IMR-90 (cell line): ENCODE measurements around the gene MCL1. TPM values are rescaled to one million over a fixed set of nuclear protein-coding genes. Genes with fewer than 3 reads are reported as not detected.

Experiments
- ATAC-seq: fragments of 200-7000 bp; cut with Tn5 transposase; 2 replicates; pipeline ENCODE4 v1.9.1; 2020; ENCODE audit warnings: low read depth, mild to moderate bottlenecking, moderate library complexity
- BruUV-seq: library from RNA; stranded (reverse); fragments of 400-500 nt; replicated peaks from 2 replicates; lab custom pipeline; 2021; lab: Mats Ljungman, UMichigan
- CTCF ChIA-PET: fragments of 300-600 bp; formaldehyde crosslinking; extraction: SDS; loops from one replicate; lab custom pipeline; 2021; ENCODE audit warnings: antibody characterized with exemption; lab: Yijun Ruan, JAX
- POLR2A ChIA-PET: fragments of 300-600 bp; sonication (Branson Sonifier 250); formaldehyde crosslinking; loops from one replicate; lab custom pipeline; 2022; ENCODE audit warnings: antibody characterized with exemption; ENCODE audit not compliant: unreplicated experiment; lab: Charles Lee
- DNase-seq: peaks from one replicate; pipeline ENCODE4 v3.0.0; 2013
- H2AFZ ChIP-seq: replicated peaks from 2 replicates; pipeline ENCODE3; 2013; ENCODE audit warnings: low read length, mild to moderate bottlenecking; ENCODE audit not compliant: poor library complexity
- H2AK5ac ChIP-seq: 2 replicates; pipeline ENCODE4 v1.6.1; 2013; ENCODE audit warnings: low read depth, low read length, inconsistent platforms
- H2AK9ac ChIP-seq: replicated peaks from 2 replicates; pipeline ENCODE3; 2013; ENCODE audit warnings: mild to moderate bottlenecking, low read depth, low read length, moderate library complexity; ENCODE audit not compliant: poor library complexity
- H2BK120ac ChIP-seq: 2 replicates; pipeline ENCODE4 v1.6.1; 2013; ENCODE audit warnings: low read depth, low read length, inconsistent platforms
- H2BK15ac ChIP-seq: 3 replicates; pipeline ENCODE4 v1.6.1; 2013; ENCODE audit warnings: low read depth, low read length, inconsistent platforms
- H2BK20ac ChIP-seq: 2 replicates; pipeline ENCODE4 v1.6.1; 2013; ENCODE audit warnings: low read depth, mild to moderate bottlenecking, inconsistent platforms, low read length, moderate library complexity
- H2BK5ac ChIP-seq: 2 replicates; pipeline ENCODE4 v1.6.1; 2013; ENCODE audit warnings: mild to moderate bottlenecking, low read depth, low read length, inconsistent platforms; ENCODE audit not compliant: poor library complexity, severe bottlenecking
- H3K14ac ChIP-seq: replicated peaks from 2 replicates; pipeline ENCODE4 v1.6.1; 2013; ENCODE audit warnings: low read depth, low read length, inconsistent platforms
- H3K18ac ChIP-seq: 2 replicates; pipeline ENCODE4 v1.6.1; 2013; ENCODE audit warnings: low read depth, low read length, control low read depth
- H3K23ac ChIP-seq: 2 replicates; pipeline ENCODE4 v1.6.1; 2013; ENCODE audit warnings: low read depth, low read length, inconsistent platforms
- H3K27ac ChIP-seq: 2 replicates; pipeline ENCODE4 v1.5.1; 2013; ENCODE audit warnings: mild to moderate bottlenecking, control low read depth, low read length; ENCODE audit not compliant: insufficient read depth
- H3K27me3 ChIP-seq: 2 replicates; pipeline ENCODE4 v1.6.1; 2013; ENCODE audit warnings: low read length; ENCODE audit not compliant: control insufficient read depth, insufficient read depth
- H3K36me3 ChIP-seq: 2 replicates; pipeline ENCODE4 v1.6.1; 2013; ENCODE audit warnings: low read length, mixed read lengths; ENCODE audit not compliant: control insufficient read depth, insufficient read depth
- H3K4ac ChIP-seq: 2 replicates; pipeline ENCODE4 v1.6.1; 2013; ENCODE audit warnings: low read depth, low read length, inconsistent platforms
- H3K4me1 ChIP-seq: 2 replicates; pipeline ENCODE4 v1.6.1; 2013; ENCODE audit warnings: low read length, mixed read lengths; ENCODE audit not compliant: control insufficient read depth, insufficient read depth
- H3K4me2 ChIP-seq: 2 replicates; pipeline ENCODE4 v1.6.1; 2013; ENCODE audit warnings: low read depth, mild to moderate bottlenecking, control low read depth, low read length, moderate library complexity
- H3K4me3 ChIP-seq: 2 replicates; pipeline ENCODE4 v1.5.1; 2013; ENCODE audit warnings: low read depth, mild to moderate bottlenecking, control low read depth, low read length, moderate library complexity; ENCODE audit not compliant: insufficient read depth
- H3K56ac ChIP-seq: 2 replicates; pipeline ENCODE4 v1.6.1; 2013; ENCODE audit warnings: low read length, inconsistent platforms; ENCODE audit not compliant: insufficient read depth; ENCODE audit errors: extremely low read depth
- H3K79me1 ChIP-seq, 2 experiments: 2 replicates each; pipeline ENCODE4 v1.6.1; 2013; ENCODE audit warnings: low read length in 2 of 2, inconsistent platforms in 1 of 2, low read depth in 1 of 2
- H3K9ac ChIP-seq: 2 replicates; pipeline ENCODE4 v1.6.1; 2013; ENCODE audit warnings: low read depth, low read length, control low read depth
- H3K9me1 ChIP-seq: 2 replicates; pipeline ENCODE4 v1.6.1; 2013; ENCODE audit warnings: low read length, inconsistent platforms; ENCODE audit not compliant: insufficient read depth
- H3K9me3 ChIP-seq: 2 replicates; pipeline ENCODE4 v1.6.1; 2013; ENCODE audit warnings: low read length; ENCODE audit not compliant: control insufficient read depth, insufficient read depth
- H4K20me1 ChIP-seq: 2 replicates; pipeline ENCODE4 v1.6.1; 2013; ENCODE audit warnings: low read length, inconsistent platforms; ENCODE audit not compliant: insufficient read depth
- H4K5ac ChIP-seq: 2 replicates; pipeline ENCODE4 v1.6.1; 2013; ENCODE audit warnings: mild to moderate bottlenecking, low read depth, low read length, control low read depth
- H4K8ac ChIP-seq, 2 experiments: 2 replicates each; pipeline ENCODE4 v1.6.1; 2013; ENCODE audit warnings: low read depth in 2 of 2, low read length in 2 of 2, control low read depth in 1 of 2, inconsistent platforms in 1 of 2
- H4K91ac ChIP-seq: 2 replicates; pipeline ENCODE4 v1.6.1; 2013; ENCODE audit warnings: low read depth, low read length, inconsistent platforms; ENCODE audit not compliant: insufficient read depth
- BHLHE40 ChIP-seq: fragments of 150-350 bp; IDR thresholded peaks from 2 replicates; pipeline ENCODE4 v1.6.1; 2016; ENCODE audit warnings: mild to moderate bottlenecking, low read depth, low read length
- CHD1 ChIP-seq: IDR thresholded peaks from 2 replicates; pipeline ENCODE4 v1.6.1; 2012; ENCODE audit warnings: low read depth, low read length, improper control_type of control experiment
- FOS ChIP-seq: fragments of 150-350 bp; IDR thresholded peaks from 2 replicates; pipeline ENCODE4 v1.6.1; 2016; ENCODE audit warnings: low read depth, low read length
- MAZ ChIP-seq: IDR thresholded peaks from 2 replicates; pipeline ENCODE4 v1.6.1; 2012; ENCODE audit warnings: low read depth, mild to moderate bottlenecking, low read length, improper control_type of control experiment, moderate library complexity, borderline replicate concordance
- MXI1 ChIP-seq: IDR thresholded peaks from 2 replicates; pipeline ENCODE4 v1.6.1; 2012; ENCODE audit warnings: low read depth, mild to moderate bottlenecking, low read length, moderate library complexity, borderline replicate concordance
- NFE2L2 ChIP-seq: fragments of 150-350 bp; IDR thresholded peaks from 2 replicates; pipeline ENCODE4 v1.6.1; 2016; ENCODE audit warnings: low read depth, mild to moderate bottlenecking, low read length
- POLR2A ChIP-seq: IDR thresholded peaks from 2 replicates; pipeline ENCODE4 v1.6.1; 2012; ENCODE audit warnings: mild to moderate bottlenecking, low read depth, low read length
- RAD21 ChIP-seq: IDR thresholded peaks from 2 replicates; pipeline ENCODE4 v1.6.1; 2012; ENCODE audit warnings: low read length, improper control_type of control experiment
- RCOR1 ChIP-seq: IDR thresholded peaks from 2 replicates; pipeline ENCODE4 v1.6.1; 2012; ENCODE audit warnings: mild to moderate bottlenecking, low read length, improper control_type of control experiment; ENCODE audit not compliant: insufficient replicate concordance
- WGBS, 2 experiments: methylation state at CpG; one replicate each; pipeline versions ENCODE4 v1.1.5 to v1.1.7; 2013; ENCODE audit warnings: missing lambda C conversion rate in 2 of 2; ENCODE audit not compliant: insufficient read length in 1 of 2; ENCODE audit errors: extremely low coverage in 2 of 2; 5-methylcytosine and 5-hydroxymethylcytosine counted together
- dilution Hi-C: fragments of 300-500 bp; cut with HindIII; formaldehyde crosslinking; loops from one replicate; pipeline ENCODE4 v1.14.3; 2018; ENCODE audit warnings: low sequenced_read_pairs; ENCODE audit not compliant: unreplicated experiment
- in situ Hi-C: fragments of 300-500 bp; cut with MboI; formaldehyde crosslinking; loops from 3 replicates; pipeline ENCODE4 v1.14.3; 2019; ENCODE audit warnings: low sequenced_read_pairs, inconsistent platforms, mixed read lengths
- intact Hi-C: fragments of 100-400 bp; cut with micrococcal nuclease; formaldehyde crosslinking; loops from 2 replicates; pipeline ENCODE4 v1.10.0; 2022
- polyA plus RNA-seq, 3 experiments: library from polyadenylated mRNA; depleted of rRNA; stranded (reverse); fragments of >200 nt; gene quantifications; 2 replicates each; pipeline ENCODE4 v1.2.3, GENCODE V29; 2012; ENCODE audit warnings: low replicate concordance in 1 of 3
- total RNA-seq: library from RNA; depleted of rRNA; stranded (reverse); fragments of >200 nt; gene quantifications from 2 replicates; pipeline ENCODE4 v1.2.3, GENCODE V29; 2012
- TF ChIP-seq, protein P1 (sequence below): fragments of 150-350 bp; IDR thresholded peaks from 2 replicates; pipeline ENCODE4 v1.6.1; 2016; ENCODE audit warnings: low read depth, mild to moderate bottlenecking, low read length, moderate library complexity, borderline replicate concordance

MCL1 gene
- total and polyA plus RNA-seq, 2 of the 4 experiments (the other 2 are of a cell fraction): 79.5 to 142 TPM

DNA sequence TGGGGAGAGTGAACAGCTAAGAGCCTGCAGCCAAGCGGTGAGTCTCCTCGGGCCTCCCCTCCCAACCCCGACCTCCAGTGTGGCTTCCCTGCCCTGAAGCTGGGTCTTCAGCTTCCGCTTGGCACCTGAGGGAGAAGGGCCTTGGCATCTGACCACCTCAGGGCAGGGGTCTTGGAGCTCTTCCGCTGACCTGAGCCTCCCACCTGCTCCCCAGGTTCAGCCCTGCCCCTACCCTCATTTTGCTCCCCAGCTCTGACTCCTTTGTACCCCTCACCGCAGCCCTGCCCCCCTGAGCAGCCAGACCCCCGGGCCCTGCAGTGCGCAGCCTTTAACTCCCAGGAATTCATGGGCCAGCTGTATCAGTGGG, 25.3 kb downstream of the MCL1 start:
- dilution Hi-C loops (no loop called here), in situ Hi-C loops (loop anchor here (10.0 kb wide), 1 partner anchor 289 kb away; the partner anchor contains the start of gene APH1A), intact Hi-C loops (no loop called here)
- ATAC-seq: no peak
- H3K56ac ChIP-seq: no peak overlapping the region
- H3K27ac ChIP-seq: no peak overlapping the region
- H3K9ac ChIP-seq: no peak overlapping the region
- no peak for DNase-seq
- no TSS peak for BruUV-seq
- H3K4me3 ChIP-seq: no peak overlapping the region
- no peak overlapping the region for H2BK5ac ChIP-seq
- no peak overlapping the region for H2BK120ac ChIP-seq
- H2AK5ac ChIP-seq: no peak overlapping the region
- H3K4ac ChIP-seq: no peak overlapping the region
- H2BK20ac ChIP-seq: no peak overlapping the region
- H3K36me3 ChIP-seq: peaks cover 5% of the 10 kb centered on the region
- no peak overlapping the region for H3K14ac ChIP-seq
- no peak overlapping the region for H2AFZ ChIP-seq
- ChIA-PET CTCF (no interaction called here), POLR2A (no interaction called here)
- no peaks in the 10 kb centered on the region for H3K9me3 ChIP-seq
- H3K4me2 ChIP-seq: no peak overlapping the region
- peak overlapping the region; percentile 53 for H2AK9ac ChIP-seq
- no peak overlapping the region for H4K8ac ChIP-seq
- no peaks in the 10 kb centered on the region; the same call in none of the 2 replicates for H4K20me1 ChIP-seq
- H3K23ac ChIP-seq: no peak overlapping the region
- H3K9me1 ChIP-seq: peaks cover 10% of the 10 kb centered on the region
- no peak overlapping the region for H2BK15ac ChIP-seq
- no peaks in the 10 kb centered on the region for H3K27me3 ChIP-seq
- H3K4me1 ChIP-seq: peaks cover 26% of the 10 kb centered on the region
- H3K79me1 ChIP-seq: peaks cover 3 to 56% of the 10 kb centered on the region in 2 experiments; a peak in 3 of 4 replicates
- H4K91ac ChIP-seq: no peak overlapping the region
- WGBS, 2 experiments: 80% methylated on average over 3 of the region's 8 CpGs; no CpG with 5 or more reads in 1 of the 2 experiments
- H3K18ac ChIP-seq: no peak overlapping the region
- no peak overlapping the region for H4K5ac ChIP-seq
- no peak for TF ChIP-seq CHD1
- no peak for TF ChIP-seq BHLHE40
- no peak for TF ChIP-seq NFE2L2
- no peak for TF ChIP-seq RCOR1
- no peak for TF ChIP-seq POLR2A
- TF ChIP-seq FOS: no peak
- TF ChIP-seq, protein P1, sequence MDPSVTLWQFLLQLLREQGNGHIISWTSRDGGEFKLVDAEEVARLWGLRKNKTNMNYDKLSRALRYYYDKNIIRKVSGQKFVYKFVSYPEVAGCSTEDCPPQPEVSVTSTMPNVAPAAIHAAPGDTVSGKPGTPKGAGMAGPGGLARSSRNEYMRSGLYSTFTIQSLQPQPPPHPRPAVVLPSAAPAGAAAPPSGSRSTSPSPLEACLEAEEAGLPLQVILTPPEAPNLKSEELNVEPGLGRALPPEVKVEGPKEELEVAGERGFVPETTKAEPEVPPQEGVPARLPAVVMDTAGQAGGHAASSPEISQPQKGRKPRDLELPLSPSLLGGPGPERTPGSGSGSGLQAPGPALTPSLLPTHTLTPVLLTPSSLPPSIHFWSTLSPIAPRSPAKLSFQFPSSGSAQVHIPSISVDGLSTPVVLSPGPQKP: no peak
- no peak for TF ChIP-seq MAZ
- TF ChIP-seq MXI1: no peak
- TF ChIP-seq RAD21: no peak
